ENCODE measurements around the gene CIPC. TPM values are rescaled to one million over a fixed set of nuclear protein-coding genes. Genes with fewer than 3 reads are reported as not detected.

CIPC gene
- total RNA-seq, 1 experiment from 2014 or later: 26.6 TPM

DNA sequence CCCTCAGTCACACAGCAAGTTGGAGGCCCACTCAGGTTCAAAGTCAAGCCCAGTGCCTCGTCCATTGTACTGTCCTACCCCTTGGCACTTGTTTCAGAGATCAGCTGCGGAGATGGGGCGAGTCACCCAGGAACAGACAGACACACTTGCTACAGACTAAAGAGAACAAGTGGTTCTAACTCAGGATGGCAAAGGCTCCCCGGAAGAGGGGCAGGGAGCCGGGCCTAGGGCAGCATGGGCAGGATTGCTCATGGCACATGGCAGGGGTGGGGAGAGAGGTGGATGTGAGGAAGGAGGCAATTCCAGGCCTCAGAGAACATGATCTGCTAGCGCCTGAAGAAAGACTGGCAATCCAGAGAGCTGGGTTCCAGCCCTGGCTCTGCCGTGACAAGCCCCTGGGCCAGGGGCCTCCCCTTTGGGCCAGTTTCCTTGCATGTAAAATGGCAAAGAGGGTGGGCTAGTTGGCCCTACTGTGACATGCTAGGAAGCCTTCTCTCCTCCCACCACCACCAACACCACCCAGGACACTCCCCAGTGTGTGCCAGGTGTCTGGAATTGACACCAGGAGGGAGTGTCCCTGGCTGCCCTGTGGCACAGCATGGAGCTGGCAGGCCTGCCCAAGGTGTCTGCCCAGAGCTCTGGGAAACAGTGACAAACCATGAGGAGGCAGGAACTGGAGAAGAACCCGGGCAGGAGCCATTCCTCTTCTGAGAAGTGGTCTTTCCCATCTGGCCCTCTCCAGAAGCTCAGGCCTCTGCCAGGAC, 45.6 kb upstream of the CIPC start:
- Histone ChIP-seq H3K4me1 (ENCODE audit: insufficient read depth, low read length) (no peaks in the 10 kb centered on the region), H3K9ac (ENCODE audit: low read length) (no peak overlapping the region), H3K9me3 (ENCODE audit: low read length) (0 out of 2 replicates have a peak, but pooled peaks cover 5% of the 10 kb centered on the region), H3K36me3 (ENCODE audit: low read depth, low read length) (peaks cover 5% of the 10 kb centered on the region; the same call in 1 of the 2 replicates), H3K79me2 (ENCODE audit: low read length) (no peaks in the 10 kb centered on the region), H3K4me2 (ENCODE audit: low read length) (no peak overlapping the region), H4K20me1 (ENCODE audit: low read length) (no peaks in the 10 kb centered on the region), H3K9me2 (replicated peaks; ENCODE audit: low read length) (no peaks in the 10 kb centered on the region), H3F3A (ENCODE audit: low read length, unreplicated experiment) (no peaks in the 10 kb centered on the region), H3K4me3 (ENCODE audit: low read length) (no peak overlapping the region), H3K27me3 (ENCODE audit: low read length) (no peaks in the 10 kb centered on the region), H3K27ac (ENCODE audit: low read length) (no peak overlapping the region), H2AFZ (ENCODE audit: low read length) (no peak overlapping the region)
- TF ChIP-seq EZH2phosphoT487 (IDR thresholded peaks at IDR 0.05; ENCODE audit: borderline replicate concordance, low read length) (no peak), CTCF (conservative IDR thresholded peaks at IDR 0.05; ENCODE audit: low read depth, low read length) (no peak), EZH2 (IDR thresholded peaks at IDR 0.05; ENCODE audit: low read length, unreplicated experiment) (no peak)
- ChIA-PET CTCF (no interaction called here), POLR2A (ENCODE audit: unreplicated experiment) (no interaction called here)
- DNase-seq (peak; percentile 36), ATAC-seq (peak; percentile 74)
- intact Hi-C loops (cut with micrococcal nuclease): no loop called here
- BruUV-seq (replicated peaks): no TSS peak

GRCh38 chr14:77053046-77053841, 44.8 kb upstream of the CIPC start:
- Histone ChIP-seq H3K79me2 (ENCODE audit: low read length) (no peaks in the 10 kb centered on the region), H3K27me3 (ENCODE audit: low read length) (no peaks in the 10 kb centered on the region), H3K9ac (ENCODE audit: low read length) (no peak overlapping the region), H3K9me3 (ENCODE audit: low read length) (0 out of 2 replicates have a peak, but pooled peaks cover 5% of the 10 kb centered on the region), H3F3A (ENCODE audit: low read length, unreplicated experiment) (no peaks in the 10 kb centered on the region), H3K27ac (ENCODE audit: low read length) (no peak overlapping the region), H3K9me2 (replicated peaks; ENCODE audit: low read length) (no peaks in the 10 kb centered on the region), H4K20me1 (ENCODE audit: low read length) (no peaks in the 10 kb centered on the region), H3K4me3 (ENCODE audit: low read length) (no peak overlapping the region), H2AFZ (ENCODE audit: low read length) (no peak overlapping the region), H3K36me3 (ENCODE audit: low read depth, low read length) (peaks cover 5% of the 10 kb centered on the region; the same call in 1 of the 2 replicates), H3K4me2 (ENCODE audit: low read length) (no peak overlapping the region), H3K4me1 (ENCODE audit: insufficient read depth, low read length) (no peaks in the 10 kb centered on the region)
- no peak for ATAC-seq
- TF ChIP-seq EZH2phosphoT487 (IDR thresholded peaks at IDR 0.05; ENCODE audit: borderline replicate concordance, low read length): no peak
- no peak for TF ChIP-seq EZH2 (IDR thresholded peaks at IDR 0.05; ENCODE audit: low read length, unreplicated experiment)
- peak; percentile 68 for TF ChIP-seq CTCF (conservative IDR thresholded peaks at IDR 0.05; ENCODE audit: low read depth, low read length)
- ChIA-PET CTCF (no interaction called here), POLR2A (ENCODE audit: unreplicated experiment) (no interaction called here)
- BruUV-seq (replicated peaks): no TSS peak
- DNase-seq: no peak
- intact Hi-C loops (cut with micrococcal nuclease): no loop called here
